C4-2B (cell line): ENCODE measurements around the gene DENND2A.

ENCODE experiments used
- ZFX ChIP-seq: fragments of 450-650 bp; IDR thresholded peaks from 2 replicates; pipeline ENCODE4 v1.6.1; 2017
- TF ChIP-seq, protein P1 (sequence below): fragments of 450-650 bp; conservative IDR thresholded peaks from 2 replicates; pipeline ENCODE4 v1.5.1; 2017; ENCODE audit warnings: mild to moderate bottlenecking

DNA sequence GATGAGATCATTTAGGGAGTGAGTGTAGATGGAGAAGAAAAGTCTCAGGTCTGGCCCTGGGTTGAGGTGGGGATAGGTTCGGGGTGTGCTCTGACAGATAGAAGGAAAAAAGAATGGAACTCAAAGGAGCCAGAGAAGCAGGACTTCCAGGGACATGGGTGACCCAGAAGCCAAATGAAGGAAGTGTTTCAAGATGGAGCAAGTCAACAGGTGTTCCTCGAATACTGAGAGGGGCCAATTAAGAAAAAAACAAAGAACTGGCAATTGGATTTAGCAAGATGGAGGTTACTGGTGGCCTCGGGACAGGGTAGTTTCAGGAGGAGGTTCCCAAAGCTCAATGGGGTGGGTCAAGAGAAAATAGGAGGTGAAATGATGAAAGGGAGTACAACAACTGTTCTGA lies 40.3 kb downstream of the DENND2A start:
- TF ChIP-seq, protein P1, sequence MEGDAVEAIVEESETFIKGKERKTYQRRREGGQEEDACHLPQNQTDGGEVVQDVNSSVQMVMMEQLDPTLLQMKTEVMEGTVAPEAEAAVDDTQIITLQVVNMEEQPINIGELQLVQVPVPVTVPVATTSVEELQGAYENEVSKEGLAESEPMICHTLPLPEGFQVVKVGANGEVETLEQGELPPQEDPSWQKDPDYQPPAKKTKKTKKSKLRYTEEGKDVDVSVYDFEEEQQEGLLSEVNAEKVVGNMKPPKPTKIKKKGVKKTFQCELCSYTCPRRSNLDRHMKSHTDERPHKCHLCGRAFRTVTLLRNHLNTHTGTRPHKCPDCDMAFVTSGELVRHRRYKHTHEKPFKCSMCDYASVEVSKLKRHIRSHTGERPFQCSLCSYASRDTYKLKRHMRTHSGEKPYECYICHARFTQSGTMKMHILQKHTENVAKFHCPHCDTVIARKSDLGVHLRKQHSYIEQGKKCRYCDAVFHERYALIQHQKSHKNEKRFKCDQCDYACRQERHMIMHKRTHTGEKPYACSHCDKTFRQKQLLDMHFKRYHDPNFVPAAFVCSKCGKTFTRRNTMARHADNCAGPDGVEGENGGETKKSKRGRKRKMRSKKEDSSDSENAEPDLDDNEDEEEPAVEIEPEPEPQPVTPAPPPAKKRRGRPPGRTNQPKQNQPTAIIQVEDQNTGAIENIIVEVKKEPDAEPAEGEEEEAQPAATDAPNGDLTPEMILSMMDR: no peak
- TF ChIP-seq ZFX: no peak
